ENCODE results near the gene BPIFB6. TPM values are rescaled to one million over a fixed set of nuclear protein-coding genes. Genes with fewer than 3 reads are reported as not detected.

The BPIFB6 gene
- polyA plus RNA-seq, 3 donors, result not detected

GRCh38 chr20:33070111-33071053 is 38.9 kb downstream of the BPIFB6 start:
- H3K27ac ChIP-seq (ENCODE audit: low read depth, low read length), result no peak overlapping the region
- 73 to 77% (median 73%) methylated on average over 19 of the region's 19 CpGs for WGBS, 3 donors

- 74 to 85% (median 84%) methylated on average over 5 of the region's 5 CpGs for WGBS, 3 donors
- H3K27ac ChIP-seq (ENCODE audit: low read depth, low read length), result no peak overlapping the region
Measured at GRCh38 chr20:33071198-33071597, 39.8 kb downstream of the BPIFB6 start.

DNA sequence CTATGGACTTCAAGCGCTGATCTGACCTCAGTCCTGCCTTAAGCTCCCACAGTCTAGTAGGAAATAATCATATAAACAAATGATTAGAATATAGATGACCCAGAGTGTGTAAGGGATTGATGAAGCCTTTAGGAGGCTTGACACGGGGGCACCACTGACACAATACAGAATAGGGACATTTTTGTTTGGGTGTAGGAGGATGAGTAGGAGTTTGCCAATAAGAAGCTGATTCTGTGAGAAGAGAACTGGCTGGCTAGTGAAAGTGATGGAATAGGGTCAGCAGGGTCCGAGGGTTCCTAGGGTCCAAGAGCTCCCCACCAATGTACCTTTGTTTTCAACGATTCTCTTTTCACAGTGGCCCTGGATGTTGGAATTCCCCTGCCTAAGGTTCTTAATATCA is 40.9 kb downstream of the BPIFB6 start:
- WGBS, 3 donors, result 85 to 93% (median 86%) methylated on average over 4 of the region's 4 CpGs
- no peak overlapping the region for H3K27ac ChIP-seq (ENCODE audit: low read depth, low read length)

GRCh38 chr20:33072813-33073212 is 41.4 kb downstream of the BPIFB6 start:
- no peak overlapping the region for H3K27ac ChIP-seq (ENCODE audit: low read depth, low read length)
- WGBS, 3 donors, result 74 to 84% (median 77%) methylated on average over 2 of the region's 2 CpGs

DNA sequence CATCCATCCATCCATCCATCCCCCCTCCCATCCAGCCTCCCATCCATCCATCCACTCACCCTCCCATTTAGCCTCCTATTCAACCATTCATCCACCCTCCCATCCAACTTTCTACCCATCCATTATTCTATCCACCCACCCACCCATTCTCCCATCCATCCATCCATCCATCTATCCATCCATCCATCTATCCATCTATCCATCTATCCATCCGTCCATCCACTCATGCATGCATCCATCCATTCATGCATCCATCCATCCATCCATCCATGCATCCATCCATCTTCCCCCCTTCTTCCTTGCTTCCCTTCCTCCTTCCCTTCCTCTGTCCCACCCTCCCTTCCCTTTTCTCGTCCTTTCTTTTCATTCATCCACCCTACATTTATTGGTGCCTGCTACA is 43.2 kb downstream of the BPIFB6 start:
- no peak overlapping the region for H3K27ac ChIP-seq (ENCODE audit: low read depth, low read length)

GRCh38 chr20:33075281-33075680 is 43.8 kb downstream of the BPIFB6 start:
- 44 to 55% (median 55%) methylated on average over 6 of the region's 6 CpGs for WGBS, 3 donors
- no peak overlapping the region for H3K27ac ChIP-seq (ENCODE audit: low read depth, low read length)

More for the DNA sequence above, 43.2 kb downstream of the BPIFB6 start:
- WGBS, 3 donors, result 55 to 85% (median 73%) methylated on average over 2 of the region's 2 CpGs

DNA sequence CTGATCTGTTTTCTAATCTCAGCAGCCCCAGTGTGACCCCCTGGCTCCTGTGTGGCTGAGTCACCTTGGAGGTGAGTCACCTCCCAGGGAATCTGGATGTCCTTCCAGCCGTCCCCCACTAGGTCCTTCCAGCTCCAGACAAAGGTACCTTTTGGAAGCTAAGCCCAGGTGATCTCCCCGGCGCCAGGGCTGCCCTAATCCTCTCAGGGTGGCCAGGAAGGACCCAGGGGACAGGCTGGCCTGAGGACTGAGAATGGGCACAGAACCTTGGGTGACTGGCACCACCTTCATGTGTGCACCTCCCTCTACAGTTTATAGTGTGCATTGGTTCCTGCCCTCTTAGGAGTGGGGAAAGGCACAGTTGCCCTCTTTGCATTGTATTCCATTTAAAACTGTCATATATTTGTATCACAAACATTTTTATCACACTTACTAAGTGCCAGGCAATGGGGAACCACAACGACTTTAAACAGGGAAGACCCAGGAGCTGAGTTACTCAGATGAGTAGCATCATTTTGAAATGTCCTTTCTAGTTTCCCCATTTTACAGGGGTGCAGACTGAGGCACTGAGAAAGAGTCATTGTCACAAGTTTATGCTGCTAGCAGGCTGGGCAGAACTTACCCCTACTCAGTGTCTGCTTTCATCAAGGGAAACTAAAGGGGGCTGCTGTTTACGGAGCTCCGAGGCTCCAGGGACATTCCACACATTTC is 45.4 kb downstream of the BPIFB6 start:
- 48 to 77% (median 74%) methylated on average over 6 of the region's 6 CpGs for WGBS, 3 donors
- H3K27ac ChIP-seq (ENCODE audit: low read depth, low read length), result no peak overlapping the region

DNA sequence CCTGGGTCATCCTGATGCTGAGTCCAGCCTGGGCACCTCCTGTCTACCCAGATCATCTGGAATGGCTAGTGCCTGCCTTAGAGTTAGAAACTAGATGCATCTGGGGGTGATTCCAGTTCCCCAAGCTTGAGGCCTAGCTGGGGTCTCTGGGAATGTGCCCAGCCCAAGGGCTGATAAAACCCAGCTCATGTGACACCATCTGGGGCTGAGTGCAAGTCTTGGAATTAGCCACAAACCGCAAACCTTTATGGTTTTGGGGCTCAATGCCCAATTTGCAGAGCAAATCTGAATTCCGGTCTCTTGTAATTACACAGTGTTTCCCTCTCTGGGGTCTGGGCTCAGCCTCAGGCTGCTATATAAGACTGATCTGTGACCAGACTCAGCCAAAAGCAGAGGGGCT is 47.8 kb downstream of the BPIFB6 start, which contains the start of gene BPIFB4:
BPIFB4 (plus strand) TSS at position 385 of the 400 bp plus-strand sequence. CDS start 1,884 bp downstream, outside the sequence.
- 77 to 97% (median 83%) methylated on average over 2 of the region's 2 CpGs for WGBS, 3 donors

DNA sequence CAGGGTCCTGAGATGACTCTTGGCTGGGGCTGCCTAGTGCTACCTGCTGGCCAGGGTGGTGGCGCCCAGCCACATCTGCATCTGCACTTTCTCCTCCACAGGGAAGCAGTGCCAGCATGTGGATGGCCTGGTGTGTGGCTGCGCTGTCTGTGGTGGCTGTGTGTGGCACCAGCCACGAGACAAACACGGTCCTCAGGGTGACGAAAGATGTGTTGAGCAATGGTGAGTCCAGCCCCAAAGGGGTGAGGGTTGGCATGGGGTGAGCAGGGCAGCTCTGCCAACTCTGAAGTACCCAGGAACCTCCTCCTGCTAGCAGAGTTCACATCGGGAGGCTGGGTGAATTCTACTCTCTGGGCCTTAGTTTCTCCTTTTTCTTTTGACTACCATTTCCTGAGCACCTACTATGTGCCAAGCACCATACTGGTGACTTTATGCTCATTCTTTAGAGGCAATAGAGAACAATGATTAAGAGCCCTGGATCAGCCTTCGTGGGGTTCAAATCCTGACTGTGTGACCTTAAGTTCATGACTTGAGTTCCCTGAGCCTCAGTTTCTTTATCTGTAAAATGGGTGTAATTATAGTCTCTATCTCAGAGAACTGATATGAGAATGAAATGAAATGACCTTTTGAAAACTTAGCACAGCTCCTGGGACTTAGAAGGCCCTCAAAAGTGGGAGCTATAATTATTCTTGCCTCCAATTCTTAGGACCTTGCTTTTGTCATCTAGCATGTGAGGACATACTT is 50.1 kb downstream of the BPIFB6 start:
- H3K27ac ChIP-seq (ENCODE audit: low read depth, low read length), result no peak overlapping the region
- 60 to 77% (median 68%) methylated on average over 7 of the region's 7 CpGs for WGBS, 3 donors

More for the DNA sequence above, 47.8 kb downstream of the BPIFB6 start, which contains the start of gene BPIFB4:
- no peak within 1 kb of the TSS for H3K27ac ChIP-seq (ENCODE audit: low read depth, low read length)

DNA sequence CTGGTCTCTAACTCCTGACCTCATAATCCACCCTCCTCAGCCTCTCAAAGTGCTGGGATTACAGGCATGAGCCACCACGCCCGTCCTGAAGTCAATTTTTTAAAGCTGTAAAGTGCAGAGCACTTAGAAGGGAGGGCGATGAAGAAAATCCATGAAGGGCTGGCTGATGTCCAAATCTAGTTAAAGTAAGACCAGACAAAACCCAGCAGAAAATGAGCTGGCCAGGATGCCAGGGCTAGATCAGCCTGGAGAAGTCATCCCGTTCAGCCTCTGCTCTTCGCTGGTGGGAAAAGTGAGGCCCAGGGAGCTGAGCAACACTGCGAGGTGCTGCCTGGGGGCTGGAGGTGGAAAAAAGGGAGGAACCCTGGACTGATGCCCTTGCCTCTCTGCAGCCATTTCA is 51.1 kb downstream of the BPIFB6 start:
- no peak overlapping the region for H3K27ac ChIP-seq (ENCODE audit: low read depth, low read length)
- WGBS, 3 donors, result 47 to 64% (median 58%) methylated on average over 6 of the region's 6 CpGs

DNA sequence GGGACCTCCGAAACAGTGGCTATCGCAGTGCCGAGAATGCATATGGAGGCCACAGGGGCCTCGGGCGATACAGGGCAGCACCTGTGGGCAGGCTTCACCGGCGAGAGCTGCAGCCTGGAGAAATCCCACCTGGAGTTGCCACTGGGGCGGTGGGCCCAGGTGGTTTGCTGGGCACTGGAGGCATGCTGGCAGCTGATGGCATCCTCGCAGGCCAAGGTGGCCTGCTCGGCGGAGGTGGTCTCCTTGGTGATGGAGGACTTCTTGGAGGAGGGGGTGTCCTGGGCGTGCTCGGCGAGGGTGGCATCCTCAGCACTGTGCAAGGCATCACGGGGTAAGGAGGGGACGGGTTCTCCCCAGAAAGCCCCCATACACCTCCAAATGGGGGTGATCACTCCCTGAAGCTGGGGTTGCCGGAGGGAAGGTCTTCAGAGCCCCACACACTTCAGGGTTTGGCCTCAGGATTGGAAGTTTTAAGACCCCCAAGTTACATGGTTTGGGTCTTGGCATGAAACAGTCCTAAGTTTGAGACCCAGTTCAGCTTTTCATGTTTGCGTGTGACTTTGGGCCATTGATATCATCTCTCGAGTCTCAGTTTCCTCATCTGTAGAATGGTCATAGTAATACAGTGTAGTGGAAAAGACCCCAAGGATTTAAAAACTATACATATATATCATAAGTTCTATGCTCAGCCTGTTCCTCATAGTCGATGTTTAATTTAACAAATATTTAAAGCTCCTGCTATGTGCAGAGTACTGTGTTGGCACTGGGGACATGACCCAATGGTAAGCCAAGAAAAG is 52.3 kb downstream of the BPIFB6 start:
- WGBS, 3 donors, result 85 to 92% (median 88%) methylated on average over 20 of the region's 20 CpGs
- no peak overlapping the region for H3K27ac ChIP-seq (ENCODE audit: low read depth, low read length)

DNA sequence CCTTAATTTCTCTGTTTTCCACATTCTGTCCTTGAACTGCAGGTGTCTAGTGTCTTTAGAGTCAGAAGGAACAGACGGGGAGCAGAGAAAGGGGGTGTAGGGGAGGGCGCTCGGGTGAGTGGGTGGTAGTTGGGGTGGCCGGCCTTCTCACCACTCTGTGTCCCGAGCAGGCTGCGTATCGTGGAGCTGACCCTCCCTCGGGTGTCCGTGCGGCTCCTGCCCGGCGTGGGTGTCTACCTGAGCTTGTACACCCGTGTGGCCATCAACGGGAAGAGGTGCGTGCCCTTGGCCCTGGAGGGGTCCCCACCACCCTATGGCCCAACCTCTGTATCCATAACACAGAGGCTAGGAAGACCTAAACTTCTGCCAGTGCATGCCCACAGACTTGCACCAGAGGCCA is 53.3 kb downstream of the BPIFB6 start:
- 83 to 90% (median 86%) methylated on average over 15 of the region's 15 CpGs for WGBS, 3 donors
- H3K27ac ChIP-seq (ENCODE audit: low read depth, low read length), result no peak overlapping the region

- WGBS, 3 donors, result 75 to 88% (median 85%) methylated on average over 14 of the region's 14 CpGs
Measured at GRCh38 chr20:33086052-33086722, 54.7 kb downstream of the BPIFB6 start.

DNA sequence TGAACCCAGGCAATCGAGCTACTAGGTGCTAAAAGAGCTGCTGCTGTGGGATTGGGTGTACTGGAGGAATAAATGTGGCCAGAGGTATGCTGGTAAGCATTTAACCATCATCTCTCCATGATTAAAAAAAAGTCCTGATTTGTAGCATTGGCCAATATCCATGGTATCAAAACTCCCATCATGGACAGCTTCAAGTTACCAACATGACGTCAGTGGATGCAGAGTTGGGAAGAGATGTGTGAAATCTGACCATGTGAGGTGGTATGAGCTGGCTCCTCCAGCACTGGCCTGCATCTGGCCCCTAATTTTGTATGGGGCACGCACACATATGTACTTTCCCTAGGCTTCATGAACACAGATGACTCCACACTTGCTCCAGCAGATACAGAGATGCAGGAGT is 59.7 kb downstream of the BPIFB6 start:
- H3K27ac ChIP-seq (ENCODE audit: low read depth, low read length), result no peak overlapping the region
- 51 to 72% (median 70%) methylated on average over 3 of the region's 3 CpGs for WGBS, 3 donors

More at GRCh38 chr20:33086052-33086722, 54.7 kb downstream of the BPIFB6 start:
- no peak overlapping the region for H3K27ac ChIP-seq (ENCODE audit: low read depth, low read length)

- WGBS, 3 donors, result 89 to 97% (median 90%) methylated on average over 3 of the region's 3 CpGs
- no peak overlapping the region for H3K27ac ChIP-seq (ENCODE audit: low read depth, low read length)
Measured at GRCh38 chr20:33091693-33092092, 60.2 kb downstream of the BPIFB6 start.

DNA sequence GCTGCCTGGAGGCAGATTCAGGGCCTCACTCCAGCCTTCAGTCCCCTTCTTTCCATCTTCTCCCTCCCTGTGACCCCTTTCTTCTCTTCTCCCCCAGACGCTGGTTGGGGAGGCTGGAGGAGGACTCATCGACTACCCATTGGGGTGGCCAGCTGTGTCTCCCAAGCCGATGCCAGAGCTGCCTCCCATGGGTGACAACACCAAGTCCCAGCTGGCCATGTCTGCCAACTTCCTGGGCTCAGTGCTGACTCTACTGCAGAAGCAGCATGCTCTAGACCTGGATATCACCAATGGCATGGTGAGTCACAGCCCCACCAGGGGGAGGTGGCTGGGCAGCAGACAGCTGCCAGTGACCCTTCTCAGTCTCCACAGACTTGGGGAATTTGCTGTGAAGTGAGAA is 60.9 kb downstream of the BPIFB6 start:
- WGBS, 3 donors, result 70 to 95% (median 74%) methylated on average over 3 of the region's 3 CpGs

GRCh38 chr20:33093074-33093473 is 61.6 kb downstream of the BPIFB6 start:
- no peak overlapping the region for H3K27ac ChIP-seq (ENCODE audit: low read depth, low read length)

More for the DNA sequence above, 60.9 kb downstream of the BPIFB6 start:
- H3K27ac ChIP-seq (ENCODE audit: low read depth, low read length), result no peak overlapping the region

More at GRCh38 chr20:33093074-33093473, 61.6 kb downstream of the BPIFB6 start:
- 50 to 85% (median 77%) methylated on average over 1 of the region's 1 CpG for whole genome bisulfite sequencing, 3 donors
